OCI-LY1 (cell line): Measurements from ENCODE around the gene HERC6.
"Not testable (repeated sequence)": the region's sequence is repeated elsewhere in the genome, so short reads cannot be mapped to it uniquely, and the experiment has no call there.

Experiments used
- H2AFZ ChIP-seq: fragments of 200-600 bp; sonication (generic), shearing (Covaris generic); 2 replicates; pipeline ENCODE4 v1.6.0; 2014; ENCODE audit warnings: antibody characterized with exemption, mild to moderate bottlenecking, low read length
- H3F3A ChIP-seq: fragments of 200-600 bp; sonication (generic), shearing (Covaris generic); 2 replicates; pipeline ENCODE4 v1.6.0; 2014; ENCODE audit warnings: mild to moderate bottlenecking, antibody characterized with exemption, low read length, moderate library complexity; ENCODE audit not compliant: insufficient read depth
- H3K27ac ChIP-seq: fragments of 200-600 bp; sonication (generic); 2 replicates; pipeline ENCODE4 v1.5.1; 2014; ENCODE audit warnings: low read length, mixed run types, mild to moderate bottlenecking, low read depth; ENCODE audit not compliant: poor library complexity, severe bottlenecking
- H3K27me3 ChIP-seq: fragments of 200-600 bp; sonication (generic); 2 replicates; pipeline ENCODE4 v1.6.0; 2014; ENCODE audit warnings: antibody characterized with exemption, mild to moderate bottlenecking, low read length, moderate library complexity; ENCODE audit not compliant: insufficient read depth
- H3K36me3 ChIP-seq: fragments of 200-600 bp; sonication (generic); 2 replicates; pipeline ENCODE4 v1.6.1; 2014; ENCODE audit warnings: mild to moderate bottlenecking, antibody characterized with exemption, low read length, moderate library complexity, mixed read lengths; ENCODE audit not compliant: insufficient read depth
- H3K4me1 ChIP-seq: fragments of 200-600 bp; sonication (generic); 2 replicates; pipeline ENCODE4 v1.5.1; 2014; ENCODE audit warnings: mild to moderate bottlenecking, low read length, moderate library complexity; ENCODE audit not compliant: insufficient read depth, severe bottlenecking
- H3K4me2 ChIP-seq: fragments of 200-600 bp; sonication (generic), shearing (Covaris generic); 2 replicates; pipeline ENCODE4 v1.6.1; 2014; ENCODE audit warnings: low read length
- H3K4me3 ChIP-seq: fragments of 200-600 bp; sonication (generic); 2 replicates; pipeline ENCODE4 v1.5.1; 2014; ENCODE audit warnings: low read length, low read depth, mild to moderate bottlenecking, mixed read lengths; ENCODE audit not compliant: poor library complexity, severe bottlenecking
- H3K79me2 ChIP-seq: fragments of 200-600 bp; shearing (Covaris generic); 2 replicates; pipeline ENCODE4 v1.6.1; 2016; ENCODE audit warnings: mixed run types, low read length, mixed read lengths; ENCODE audit not compliant: insufficient read depth
- H3K9ac ChIP-seq: fragments of 200-600 bp; sonication (generic), shearing (Covaris generic); 2 replicates; pipeline ENCODE4 v1.6.1; 2014; ENCODE audit warnings: mild to moderate bottlenecking, low read length, mixed read lengths
- H3K9me2 ChIP-seq: fragments of 200-600 bp; sonication (generic), shearing (Covaris generic); 2 replicates; pipeline ENCODE4 v1.6.1; 2014; ENCODE audit warnings: low read depth, mild to moderate bottlenecking, low read length, mixed read lengths
- H3K9me3 ChIP-seq: fragments of 200-600 bp; shearing (Covaris generic); 2 replicates; pipeline ENCODE4 v1.6.1; 2014; ENCODE audit warnings: low read length, mixed read lengths
- H4K20me1 ChIP-seq: fragments of 200-600 bp; sonication (generic), shearing (Covaris generic); 2 replicates; pipeline ENCODE4 v1.6.0; 2016; ENCODE audit warnings: mild to moderate bottlenecking, low read length; ENCODE audit not compliant: insufficient read depth
- EZH2 ChIP-seq: fragments of 200-600 bp; sonication (generic), shearing (Covaris generic); IDR thresholded peaks from 2 replicates; pipeline ENCODE4 v1.8.0; 2017; ENCODE audit warnings: borderline replicate concordance, mixed run types, mild to moderate bottlenecking, antibody characterized with exemption, low read length, moderate library complexity, mixed read lengths
- TF ChIP-seq, protein P1 (sequence below): fragments of 200-600 bp; sonication (generic), shearing (Covaris generic); IDR thresholded peaks from 2 replicates; pipeline ENCODE4 v1.5.1; 2017; ENCODE audit warnings: mild to moderate bottlenecking, antibody characterized with exemption, low read length, moderate library complexity, mixed read lengths

HERC6 gene

DNA sequence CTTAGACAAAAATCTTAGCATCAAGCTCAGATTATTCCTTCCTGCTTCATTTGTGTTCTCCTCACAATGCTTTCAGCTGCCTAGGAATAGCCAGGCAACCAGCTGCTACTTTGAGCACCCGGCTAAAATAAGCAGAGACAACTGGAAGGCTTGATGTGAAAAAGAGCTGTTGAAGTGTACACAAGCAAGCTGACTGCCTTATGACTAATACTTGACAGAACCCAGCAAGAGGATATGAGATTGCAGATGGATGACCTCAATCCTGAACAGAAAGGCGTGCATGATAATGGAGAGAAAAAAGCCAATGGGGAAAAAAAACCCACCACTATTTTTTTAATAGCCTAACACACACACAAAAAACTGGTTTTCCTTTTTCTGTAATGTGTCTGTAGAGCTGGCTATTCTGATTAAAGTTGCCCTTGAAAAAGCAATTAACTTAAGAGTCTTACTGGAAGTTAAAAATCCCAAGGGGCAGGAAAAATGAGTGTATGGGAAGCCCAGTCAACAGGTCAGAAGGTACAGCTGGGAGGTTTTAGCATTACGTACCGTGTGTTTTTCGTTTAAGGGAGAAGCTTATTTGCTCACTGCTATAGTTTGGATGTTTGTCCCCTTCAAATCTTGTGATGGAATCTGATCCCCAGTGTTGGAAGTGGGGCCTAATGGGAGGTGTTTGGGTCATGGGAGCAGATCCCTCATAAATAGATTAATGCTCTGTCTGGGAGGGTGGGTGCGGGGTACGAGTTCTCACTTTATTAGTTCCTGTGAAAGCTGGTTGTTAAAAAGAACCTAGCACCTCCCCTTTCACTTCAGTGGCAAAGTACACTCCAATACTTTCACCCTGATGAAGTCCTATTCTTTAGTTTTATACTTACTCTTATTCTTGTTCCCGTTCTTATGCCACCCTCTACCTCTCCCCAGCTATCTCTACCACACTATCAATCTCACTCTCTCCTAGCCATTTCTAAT is 37.1 kb upstream of the HERC6 start:
- no peaks in the 10 kb centered on the region for H3K4me1 ChIP-seq
- H3K36me3 ChIP-seq = no peaks in the 10 kb centered on the region; the same call in 1 of the 2 replicates
- no peaks in the 10 kb centered on the region for H3K9me2 ChIP-seq
- H3K27me3 ChIP-seq = no peaks in the 10 kb centered on the region
- no peak overlapping the region for H3K9ac ChIP-seq
- TF ChIP-seq, protein P1, sequence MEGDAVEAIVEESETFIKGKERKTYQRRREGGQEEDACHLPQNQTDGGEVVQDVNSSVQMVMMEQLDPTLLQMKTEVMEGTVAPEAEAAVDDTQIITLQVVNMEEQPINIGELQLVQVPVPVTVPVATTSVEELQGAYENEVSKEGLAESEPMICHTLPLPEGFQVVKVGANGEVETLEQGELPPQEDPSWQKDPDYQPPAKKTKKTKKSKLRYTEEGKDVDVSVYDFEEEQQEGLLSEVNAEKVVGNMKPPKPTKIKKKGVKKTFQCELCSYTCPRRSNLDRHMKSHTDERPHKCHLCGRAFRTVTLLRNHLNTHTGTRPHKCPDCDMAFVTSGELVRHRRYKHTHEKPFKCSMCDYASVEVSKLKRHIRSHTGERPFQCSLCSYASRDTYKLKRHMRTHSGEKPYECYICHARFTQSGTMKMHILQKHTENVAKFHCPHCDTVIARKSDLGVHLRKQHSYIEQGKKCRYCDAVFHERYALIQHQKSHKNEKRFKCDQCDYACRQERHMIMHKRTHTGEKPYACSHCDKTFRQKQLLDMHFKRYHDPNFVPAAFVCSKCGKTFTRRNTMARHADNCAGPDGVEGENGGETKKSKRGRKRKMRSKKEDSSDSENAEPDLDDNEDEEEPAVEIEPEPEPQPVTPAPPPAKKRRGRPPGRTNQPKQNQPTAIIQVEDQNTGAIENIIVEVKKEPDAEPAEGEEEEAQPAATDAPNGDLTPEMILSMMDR = no peak
- TF ChIP-seq EZH2 = no peak
- no peaks in the 10 kb centered on the region for H3K79me2 ChIP-seq
- H4K20me1 ChIP-seq = no peaks in the 10 kb centered on the region
- H2AFZ ChIP-seq = no peak overlapping the region
- no peak overlapping the region for H3K27ac ChIP-seq
- H3F3A ChIP-seq = no peaks in the 10 kb centered on the region
- H3K4me3 ChIP-seq = no peak overlapping the region
- H3K4me2 ChIP-seq = no peak overlapping the region
- H3K9me3 ChIP-seq = no peaks in the 10 kb centered on the region

DNA sequence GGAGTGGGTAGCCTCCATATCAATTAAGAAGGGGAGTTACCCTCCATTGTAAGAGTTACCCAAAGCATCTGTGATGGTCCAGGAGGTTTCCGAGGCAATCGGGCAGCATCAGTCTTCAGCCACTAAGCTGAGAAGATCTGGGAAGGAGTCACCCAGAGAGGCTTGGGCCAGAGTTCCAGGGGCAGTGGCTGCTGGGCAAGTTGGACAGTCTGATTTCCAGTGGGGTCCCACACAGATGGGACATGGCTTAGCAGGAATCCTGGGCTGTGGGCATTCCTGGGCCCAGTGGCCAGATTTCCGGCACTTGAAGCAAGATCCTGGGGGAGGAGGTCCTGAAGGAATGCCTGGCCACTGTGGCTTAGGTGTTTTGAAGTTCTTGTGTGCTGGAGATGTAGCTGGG is 31.8 kb upstream of the HERC6 start:
- not testable (repeated sequence) for H3F3A ChIP-seq, H3K9ac ChIP-seq, H3K4me3 ChIP-seq, H3K27ac ChIP-seq, H2AFZ ChIP-seq, H3K4me2 ChIP-seq, H3K27me3 ChIP-seq, H4K20me1 ChIP-seq, H3K9me3 ChIP-seq, H3K9me2 ChIP-seq, H3K79me2 ChIP-seq, H3K36me3 ChIP-seq, H3K4me1 ChIP-seq

DNA sequence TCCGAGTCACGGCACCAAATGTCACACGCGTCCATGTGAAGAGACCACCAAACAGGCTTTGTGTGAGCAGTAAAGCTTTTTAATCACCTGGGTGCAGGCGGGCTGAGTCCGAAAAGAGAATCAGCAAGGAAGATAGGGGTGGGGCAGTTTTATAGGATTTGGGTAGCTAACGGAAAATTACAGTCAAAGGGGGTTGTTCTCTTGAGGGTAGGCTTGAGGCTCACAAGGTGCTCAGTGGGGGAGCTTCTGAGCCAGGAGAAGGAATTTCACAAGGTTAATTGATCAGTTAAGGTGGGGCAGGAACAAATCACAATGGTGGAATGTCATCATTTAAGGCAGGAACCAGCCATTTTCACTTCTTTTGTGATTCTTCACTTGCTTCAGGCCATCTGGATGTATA is 29.9 kb upstream of the HERC6 start:
- H3K4me1 ChIP-seq, H3K4me3 ChIP-seq, H3F3A ChIP-seq, H3K9ac ChIP-seq, H3K36me3 ChIP-seq, H4K20me1 ChIP-seq, H3K9me2 ChIP-seq, H3K79me2 ChIP-seq, H3K27me3 ChIP-seq, H3K27ac ChIP-seq, H3K4me2 ChIP-seq, H2AFZ ChIP-seq: not testable (repeated sequence)
- H3K9me3 ChIP-seq = peaks cover 11% of the 10 kb centered on the region; the same call in 1 of the 2 replicates

DNA sequence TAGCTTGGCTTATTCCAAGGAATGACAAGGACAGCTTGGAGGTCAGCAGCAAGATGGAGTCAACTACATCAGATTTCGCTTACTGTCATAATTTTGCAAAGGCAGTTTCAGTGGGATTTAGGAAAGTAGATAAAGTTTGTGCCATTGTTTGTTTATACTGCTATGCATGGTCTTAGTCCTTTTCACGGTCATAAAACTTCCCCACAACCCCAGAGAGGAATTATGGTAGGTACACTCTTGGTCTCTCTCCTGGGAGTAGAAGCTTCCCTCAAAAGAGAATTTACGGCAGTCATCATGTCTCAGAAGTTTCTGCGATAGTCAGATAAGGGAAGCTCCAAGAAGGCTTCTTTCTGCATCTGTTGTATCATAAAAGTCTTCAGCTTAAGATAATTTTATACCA is 27.9 kb upstream of the HERC6 start:
- Histone ChIP-seq H3K4me2 (no peak overlapping the region), H4K20me1 (no peaks in the 10 kb centered on the region), H3K27me3 (no peaks in the 10 kb centered on the region), H3K4me1 (no peaks in the 10 kb centered on the region), H3K9ac (no peak overlapping the region), H3K4me3 (no peak overlapping the region), H3K79me2 (no peaks in the 10 kb centered on the region), H3K36me3 (no peaks in the 10 kb centered on the region; the same call in 1 of the 2 replicates), H3K9me2 (no peaks in the 10 kb centered on the region), H3K27ac (no peak overlapping the region), H3F3A (no peaks in the 10 kb centered on the region), H3K9me3 (peaks cover 11% of the 10 kb centered on the region; the same call in 1 of the 2 replicates), H2AFZ (no peak overlapping the region)
- TF ChIP-seq, protein P1 = no peak
- TF ChIP-seq EZH2 = no peak
